ENCODE results near the gene CSK.

CSK gene

DNA sequence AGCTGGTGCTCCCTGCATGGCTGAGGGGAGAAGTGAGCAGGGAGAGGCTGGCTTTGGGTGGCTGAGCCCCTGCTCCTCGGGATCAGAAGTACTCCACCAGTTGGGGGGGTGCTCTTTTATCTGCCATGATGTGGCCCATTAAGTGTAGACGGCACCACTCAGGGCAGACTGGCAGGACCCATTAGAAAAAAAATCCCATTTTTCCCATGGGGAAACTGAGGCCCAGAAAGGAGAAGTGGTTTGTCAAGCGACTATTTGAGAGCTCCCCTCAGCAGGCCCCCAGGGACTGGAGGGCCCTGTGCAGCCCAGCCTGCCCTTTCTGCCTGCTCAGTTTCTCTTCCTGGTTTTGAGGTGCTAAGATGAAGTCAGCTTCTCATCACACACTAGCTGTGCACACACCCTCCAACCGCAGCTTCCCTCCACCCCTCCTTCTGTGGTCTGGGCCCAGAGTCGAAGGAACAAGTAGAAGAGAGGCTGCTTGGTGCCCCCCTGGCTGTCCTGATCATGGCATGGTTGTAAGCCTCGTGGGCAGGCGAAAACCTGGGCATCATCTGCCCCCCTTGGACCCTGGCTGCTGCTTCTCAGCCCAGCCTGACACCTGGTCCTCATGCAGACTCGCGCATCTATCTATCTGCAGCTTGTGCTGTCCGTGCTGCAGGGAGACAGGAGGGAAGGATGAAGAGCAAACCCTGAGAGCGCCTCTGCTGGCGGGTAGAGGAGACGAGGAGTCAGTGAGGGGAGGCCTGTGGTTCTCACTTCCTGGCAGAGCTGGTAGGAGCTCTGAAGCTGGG is 5.6 kb downstream of the CSK start:
- peak; percentile 71 to 78 for DNase-seq (ENCODE audit: low read depth in 1 of 2, low spot score in 1 of 2)

DNA sequence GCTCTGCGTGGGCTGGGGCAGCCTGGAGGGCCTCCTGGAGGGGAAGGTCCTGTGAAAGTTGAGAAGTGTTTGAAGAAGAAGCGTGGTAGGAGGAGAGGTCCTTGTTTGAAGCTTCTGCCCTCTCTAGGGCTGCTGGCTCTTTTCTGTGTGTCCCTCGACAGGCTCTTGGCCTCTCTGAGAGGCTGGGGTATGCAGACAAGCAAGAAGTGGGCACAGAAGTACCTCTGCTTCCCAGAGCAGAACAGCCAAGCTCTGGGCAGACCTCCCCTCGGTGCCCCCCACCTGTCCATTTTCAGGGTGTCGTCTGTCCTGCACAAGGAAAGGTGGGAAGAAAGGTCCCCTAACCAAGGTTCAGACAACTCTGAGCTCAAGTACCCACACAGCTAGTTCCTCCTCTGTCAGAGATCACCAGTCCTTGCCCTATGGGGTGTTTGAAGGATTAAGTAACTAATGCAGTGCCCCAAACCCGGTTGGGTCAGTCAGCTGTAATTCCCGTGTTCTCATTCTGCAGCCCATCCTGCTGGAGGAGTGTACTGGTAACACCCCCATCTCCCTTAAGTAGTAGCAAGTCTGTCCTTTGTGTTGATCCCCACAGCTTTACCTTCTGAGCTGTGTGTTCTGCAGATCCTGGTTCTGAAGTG is 6.3 kb downstream of the CSK start:
- DNase-seq (ENCODE audit: low read depth in 1 of 2, low spot score in 1 of 2), result no peak

DNA sequence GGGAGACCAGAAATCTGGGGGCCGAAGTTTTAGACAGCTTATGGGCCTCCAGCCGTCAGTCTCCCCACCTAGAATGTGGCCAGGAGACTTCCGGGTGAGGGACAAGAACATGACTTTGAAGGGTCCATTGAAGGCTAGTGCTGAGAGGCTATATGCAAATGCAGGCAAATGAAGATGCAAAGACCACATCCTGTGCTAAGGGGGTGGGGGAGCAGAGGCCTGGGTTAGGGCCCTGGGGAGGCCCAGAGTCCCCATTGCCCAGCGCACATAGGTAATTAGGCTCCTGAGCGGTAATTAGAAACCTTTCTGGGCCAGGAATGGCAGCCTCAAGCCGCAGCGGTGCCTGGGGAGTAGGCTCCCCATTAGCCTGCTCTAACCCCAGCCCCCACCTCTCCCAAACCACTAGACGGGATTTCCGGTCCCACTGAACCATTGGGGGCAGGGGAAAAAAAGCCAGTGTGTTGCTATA is 6.8 kb downstream of the CSK start:
- DNase-seq (ENCODE audit: low read depth in 1 of 2, low spot score in 1 of 2), result no peak

DNA sequence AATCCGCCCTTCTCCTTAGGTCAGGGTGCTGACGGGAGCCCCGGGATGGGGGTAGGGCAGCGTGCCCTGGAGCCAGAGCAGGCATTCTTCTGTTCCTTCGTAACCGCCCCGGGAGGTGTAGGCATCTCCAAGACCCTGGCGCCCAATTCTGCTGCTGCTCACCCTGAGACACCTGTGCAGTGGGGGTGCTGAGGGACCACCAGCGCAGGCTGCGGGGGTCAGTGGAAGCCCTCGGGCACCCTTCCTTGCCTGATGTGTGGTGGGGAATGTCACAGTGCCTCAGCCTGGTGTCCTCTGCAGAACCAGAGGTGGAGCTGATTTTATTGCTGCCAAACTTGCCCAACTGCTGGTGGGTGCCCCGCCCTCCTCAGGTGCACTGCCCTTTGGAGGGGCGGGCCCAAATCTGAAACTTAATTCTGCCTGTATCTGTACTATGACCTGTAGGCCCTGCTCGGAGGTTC is 7.3 kb downstream of the CSK start:
- no peak for DNase-seq (ENCODE audit: low read depth in 1 of 2, low spot score in 1 of 2)

DNA sequence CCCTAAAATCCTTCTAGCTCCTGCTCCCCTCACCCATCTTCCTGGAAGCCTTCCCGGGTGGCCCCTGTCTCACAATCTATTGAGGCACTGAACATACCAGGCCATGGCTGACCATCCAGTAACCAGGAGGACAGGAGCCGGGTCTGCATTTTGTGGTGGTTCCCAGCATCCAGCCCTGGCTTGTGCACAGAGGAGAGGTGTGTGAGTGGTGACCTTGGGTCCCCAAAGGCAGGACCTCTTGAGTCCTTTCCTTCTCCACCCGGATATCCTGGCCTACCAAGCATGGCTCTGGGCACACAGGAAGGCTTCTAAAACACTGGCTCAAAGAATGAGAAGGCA is 7.8 kb downstream of the CSK start:
- no peak for DNase-seq (ENCODE audit: low read depth in 1 of 2, low spot score in 1 of 2)

DNA sequence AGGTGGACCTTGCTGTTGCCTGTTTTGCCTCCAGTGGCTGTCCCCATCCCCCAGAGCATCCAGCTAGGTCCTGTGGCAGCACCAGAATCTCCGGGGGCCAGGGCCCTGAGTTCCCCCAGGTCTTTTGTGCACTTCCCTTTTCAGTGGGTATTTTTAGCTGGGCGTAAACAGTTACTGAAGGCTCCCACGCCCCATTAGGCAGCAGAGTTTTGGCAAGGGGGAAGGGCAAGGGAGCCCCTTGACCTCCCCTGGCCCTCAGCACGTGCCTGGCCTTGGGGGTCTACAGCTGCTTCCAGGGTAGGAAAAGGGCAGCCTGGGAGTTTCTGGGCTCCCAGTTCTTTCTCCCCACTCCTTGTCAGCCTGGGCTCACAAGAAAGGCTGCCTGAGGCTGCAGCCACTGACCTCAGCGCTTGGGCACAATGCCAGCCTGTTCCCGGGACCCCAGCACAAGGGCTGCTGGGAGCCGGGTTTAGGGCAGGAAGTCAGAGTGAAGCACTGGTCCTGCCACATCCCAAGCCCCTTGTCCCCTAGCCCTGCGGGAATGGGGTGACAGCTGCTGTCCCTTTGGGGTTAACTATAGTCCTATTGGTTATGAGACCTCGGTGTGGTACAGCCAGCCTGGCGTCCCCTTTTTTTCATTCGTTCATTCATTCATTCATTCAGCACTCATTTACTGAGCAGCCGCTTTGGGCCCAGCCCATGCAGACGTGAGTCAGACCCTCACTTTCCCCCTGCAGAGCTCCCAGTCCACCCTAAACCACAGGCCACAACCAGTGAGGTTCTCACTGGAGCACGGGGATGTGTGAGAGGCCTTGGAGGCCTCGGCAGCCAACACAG is 8.4 kb downstream of the CSK start:
- no peak for DNase-seq (ENCODE audit: low read depth in 1 of 2, low spot score in 1 of 2)

DNA sequence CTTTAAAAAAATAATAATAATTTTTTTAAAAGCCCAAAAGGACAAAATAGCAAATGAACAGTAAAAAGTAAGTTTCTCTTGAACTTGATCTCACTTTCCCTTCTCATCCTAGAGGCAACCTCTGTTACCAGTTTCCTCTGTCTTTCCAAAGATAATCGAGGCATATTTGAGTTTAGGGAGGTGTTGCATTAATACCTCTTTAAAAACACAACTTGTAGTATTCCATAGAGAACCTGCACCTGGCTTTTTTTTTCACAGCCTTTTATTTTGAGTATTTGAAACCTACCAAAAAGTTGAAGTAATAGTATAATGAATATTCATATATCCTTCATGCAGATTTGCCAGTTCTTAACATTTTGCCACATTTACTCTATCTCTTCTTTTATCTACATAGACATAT is 9.1 kb downstream of the CSK start:
- DNase-seq (ENCODE audit: low read depth in 1 of 2, low spot score in 1 of 2), result no peak

DNA sequence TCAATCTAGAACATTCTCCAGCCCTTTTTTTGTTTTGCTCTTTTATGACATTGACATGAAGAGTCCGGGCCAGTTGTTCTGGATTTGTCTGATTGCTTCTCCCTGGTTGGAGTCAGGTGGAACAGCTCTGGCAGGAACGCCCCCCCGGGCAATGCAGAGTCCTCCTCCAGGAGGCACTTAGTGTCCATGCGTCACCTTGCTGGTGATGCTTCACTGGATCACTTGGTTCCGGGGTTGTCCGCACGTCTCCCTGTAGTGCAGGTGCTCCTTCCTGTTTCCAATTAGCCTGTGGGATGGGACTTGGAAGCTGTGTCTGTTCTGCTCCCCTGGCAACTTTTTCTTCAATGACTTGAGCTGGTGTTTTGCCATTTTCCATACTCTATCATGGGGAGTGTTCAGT is 9.8 kb downstream of the CSK start:
- DNase-seq (ENCODE audit: low read depth in 1 of 2, low spot score in 1 of 2), result no peak

DNA sequence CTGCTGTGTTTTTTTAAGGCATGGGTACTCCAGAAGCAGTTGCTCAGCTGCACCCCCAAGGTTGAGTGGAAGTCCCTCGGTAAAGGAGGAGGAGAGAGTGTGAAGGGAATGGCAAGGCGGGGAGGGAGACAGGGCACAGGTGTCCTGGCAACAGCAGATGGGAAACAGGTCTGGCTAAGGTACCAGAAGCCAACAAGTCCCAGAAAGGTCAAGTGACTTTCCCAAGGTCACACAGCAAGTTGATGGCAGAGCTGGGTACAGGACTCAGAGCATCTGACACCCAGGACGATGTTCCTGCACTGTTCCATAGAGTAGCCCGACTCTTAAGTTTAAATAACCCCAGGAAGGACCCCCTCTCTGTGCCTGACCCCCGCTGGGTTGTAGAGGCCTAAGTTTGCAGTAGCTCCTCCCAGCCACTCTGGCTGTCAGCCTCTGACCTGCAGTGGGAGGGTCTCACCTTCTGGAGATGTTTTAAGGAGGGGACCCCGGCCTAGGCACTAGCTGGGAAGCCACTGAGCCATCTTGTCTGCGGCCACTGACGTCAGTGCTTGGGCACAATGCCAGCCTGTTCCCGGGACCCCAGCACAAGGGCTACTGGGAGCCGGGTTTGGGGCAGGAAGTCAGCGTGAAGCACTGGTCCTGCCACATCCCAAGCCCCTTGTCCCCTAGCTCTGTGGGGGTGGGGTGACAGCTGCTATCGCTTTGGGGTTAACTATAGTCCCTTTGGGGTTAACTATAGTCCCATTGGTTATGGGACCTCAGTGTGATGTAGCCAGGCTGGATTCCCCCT is 10.5 kb downstream of the CSK start:
- DNase-seq (ENCODE audit: low read depth in 1 of 2, low spot score in 1 of 2), result no peak

DNA sequence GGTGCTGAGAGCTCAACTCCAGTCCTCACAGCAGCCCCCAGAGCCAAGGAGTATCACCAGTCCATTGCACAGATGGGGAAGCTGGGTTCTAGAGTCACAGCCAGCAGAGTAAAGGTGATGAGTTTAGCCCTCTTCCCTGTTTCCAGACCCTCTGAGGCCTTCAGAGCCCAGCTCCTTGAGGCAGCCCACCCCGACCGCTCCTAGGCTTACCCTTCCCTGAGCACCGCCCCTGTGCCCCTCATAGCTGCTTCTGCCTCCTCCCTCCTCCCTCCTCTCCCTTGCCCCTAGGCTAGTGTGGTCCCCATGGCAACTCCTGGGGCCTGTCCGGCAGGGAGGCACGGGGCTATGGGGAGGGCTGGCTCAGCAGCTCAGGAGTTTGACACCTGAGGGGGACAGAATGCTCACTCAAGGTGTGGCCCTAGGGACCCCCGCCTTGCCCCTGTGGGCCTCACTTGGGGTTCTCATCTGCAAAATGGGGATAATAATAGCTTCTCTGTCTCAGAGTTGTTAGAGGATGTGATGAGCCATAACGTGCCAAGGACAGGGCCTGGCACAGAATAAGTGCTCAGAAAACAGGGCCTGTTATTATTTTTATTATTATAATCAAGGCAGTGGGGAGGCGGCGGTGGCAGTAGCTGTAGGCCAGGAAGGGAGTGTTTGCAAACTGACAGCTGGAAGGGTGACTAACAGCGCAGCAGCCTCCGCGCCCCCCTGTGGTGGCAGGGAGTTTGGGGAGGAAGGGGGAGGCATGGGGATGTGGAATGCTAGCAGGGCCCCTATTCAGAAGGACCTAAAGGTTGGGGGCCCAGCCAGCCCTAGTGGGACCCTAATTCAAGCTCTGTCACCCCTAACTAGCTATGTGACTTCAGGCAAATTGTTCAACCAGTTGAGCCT is 11.5 kb downstream of the CSK start:
- peak; percentile 57 to 65 for DNase-seq (ENCODE audit: low read depth in 1 of 2, low spot score in 1 of 2)

DNA sequence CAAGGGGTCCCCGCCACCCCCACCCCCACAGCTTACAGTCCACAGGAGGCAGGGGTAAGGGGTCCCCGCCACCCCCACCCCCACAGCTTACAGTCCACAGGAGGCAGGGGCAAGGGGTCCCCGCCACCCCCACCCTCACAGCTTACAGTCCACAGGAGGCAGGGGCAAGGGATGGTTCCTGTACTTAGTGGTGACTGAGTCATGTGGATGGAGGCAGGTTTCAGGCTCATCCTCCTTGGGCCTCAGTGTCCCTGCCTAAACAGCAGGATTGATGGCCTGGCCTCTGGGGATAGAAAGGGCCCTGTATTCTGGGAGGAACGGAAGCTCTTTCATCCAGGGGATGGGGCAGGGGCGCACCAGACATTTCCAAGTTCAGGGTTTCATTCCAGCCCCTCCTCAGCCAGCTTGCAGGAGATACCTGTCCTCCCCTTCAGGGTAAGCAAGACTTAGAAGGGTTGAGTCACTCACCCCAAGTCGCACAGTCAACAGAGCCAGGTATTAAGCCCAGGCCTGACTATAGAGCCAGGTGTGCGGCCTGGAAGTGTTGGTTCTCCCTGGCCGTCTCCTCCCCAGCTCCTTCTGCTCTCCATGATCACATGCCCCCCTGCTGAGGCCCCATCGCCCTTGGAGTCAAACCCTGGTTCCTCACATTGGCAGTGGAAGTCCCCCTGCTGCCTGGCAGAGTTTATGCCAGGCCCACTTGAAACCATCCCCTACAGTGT is 12.5 kb downstream of the CSK start:
- no peak for DNase-seq (ENCODE audit: low read depth in 1 of 2, low spot score in 1 of 2)

DNA sequence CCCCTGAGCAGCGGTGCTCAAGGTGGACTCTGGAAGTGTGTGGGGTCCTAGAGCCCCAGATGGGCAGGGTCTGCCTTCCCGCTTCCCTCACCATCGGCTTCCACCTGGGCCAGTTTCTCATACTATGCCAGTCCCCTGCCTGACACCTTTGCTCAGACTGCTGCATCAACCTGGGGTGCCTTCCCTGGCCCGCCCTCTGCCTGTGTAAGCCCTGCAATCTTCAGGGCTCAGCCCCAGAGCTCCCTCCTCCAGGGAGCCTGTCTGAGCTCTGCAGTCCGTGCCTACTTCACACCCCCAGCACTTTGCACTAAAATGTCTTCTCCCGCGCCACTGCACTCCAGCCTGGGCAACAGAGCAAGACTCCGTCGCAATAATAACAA is 13.1 kb downstream of the CSK start:
- DNase-seq (ENCODE audit: low read depth in 1 of 2, low spot score in 1 of 2), result no peak

DNA sequence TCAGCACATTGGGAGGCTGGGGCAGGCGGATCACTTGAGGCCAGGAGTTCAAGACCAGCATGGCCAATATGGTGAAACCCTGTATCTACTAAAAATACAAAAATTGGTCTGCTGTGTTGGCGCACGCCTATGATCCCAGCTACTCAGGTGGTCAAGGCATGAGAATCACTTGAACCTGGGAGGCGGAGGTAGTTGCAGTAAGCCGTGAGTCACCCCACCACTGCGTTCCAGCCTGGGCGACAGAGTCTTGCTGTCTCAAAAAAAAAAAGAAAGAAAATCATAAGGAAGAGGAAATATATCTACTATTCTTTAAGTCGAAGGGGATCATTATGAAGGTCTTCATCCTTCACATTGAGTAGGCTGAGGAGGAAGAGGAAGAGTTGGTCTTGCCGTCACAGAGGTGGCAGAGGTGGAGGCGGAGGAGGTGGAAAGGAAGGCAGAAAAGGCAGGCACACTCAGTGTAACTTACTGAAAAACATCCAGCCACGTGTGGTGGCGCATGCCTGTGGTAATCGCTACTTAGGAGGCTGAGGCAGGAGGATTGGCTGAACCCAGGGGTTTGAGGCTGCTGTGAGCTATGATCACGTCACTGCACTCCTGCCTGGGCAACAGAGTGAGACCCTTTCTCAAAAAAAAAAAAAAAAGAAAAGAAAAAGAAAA is 14.2 kb downstream of the CSK start:
- no peak for DNase-seq (ENCODE audit: low read depth in 1 of 2, low spot score in 1 of 2)

DNA sequence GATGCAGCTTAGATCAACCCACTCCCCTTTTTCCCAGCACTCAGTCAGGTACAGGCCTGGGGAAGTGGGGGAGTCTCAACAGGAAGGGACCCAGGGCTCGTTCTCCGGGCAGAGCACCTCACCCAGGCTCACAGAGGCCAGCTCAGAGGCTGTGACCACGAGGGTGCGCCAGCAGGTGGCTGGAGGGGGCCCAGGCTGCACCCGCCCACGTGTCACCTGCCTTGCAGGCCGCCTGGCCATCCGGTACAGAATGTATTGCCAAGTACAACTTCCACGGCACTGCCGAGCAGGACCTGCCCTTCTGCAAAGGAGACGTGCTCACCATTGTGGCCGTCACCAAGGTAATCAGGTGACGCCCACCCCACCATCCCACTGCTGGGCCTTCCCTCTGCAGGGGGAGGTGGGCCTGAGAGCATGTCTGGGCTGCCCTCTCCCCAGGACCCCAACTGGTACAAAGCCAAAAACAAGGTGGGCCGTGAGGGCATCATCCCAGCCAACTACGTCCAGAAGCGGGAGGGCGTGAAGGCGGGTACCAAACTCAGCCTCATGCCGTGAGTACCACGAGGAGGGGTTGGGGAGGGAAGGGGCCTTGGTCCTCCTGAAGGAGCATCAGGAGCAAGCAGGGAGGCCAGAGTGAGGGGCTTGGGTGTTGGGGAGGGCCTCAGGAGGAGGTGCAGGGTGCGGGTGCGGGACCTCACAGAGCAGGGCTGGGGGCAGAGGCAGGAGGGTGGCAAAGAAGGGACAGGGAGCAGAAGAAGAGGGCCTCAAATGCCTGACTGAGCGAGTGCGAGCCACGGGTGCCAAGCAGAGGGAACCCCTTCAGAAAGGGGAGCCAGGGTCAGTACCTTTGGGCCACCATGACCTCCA is 16.7 kb downstream of the CSK start:
- no peak for DNase-seq (ENCODE audit: low read depth in 1 of 2, low spot score in 1 of 2)

DNA sequence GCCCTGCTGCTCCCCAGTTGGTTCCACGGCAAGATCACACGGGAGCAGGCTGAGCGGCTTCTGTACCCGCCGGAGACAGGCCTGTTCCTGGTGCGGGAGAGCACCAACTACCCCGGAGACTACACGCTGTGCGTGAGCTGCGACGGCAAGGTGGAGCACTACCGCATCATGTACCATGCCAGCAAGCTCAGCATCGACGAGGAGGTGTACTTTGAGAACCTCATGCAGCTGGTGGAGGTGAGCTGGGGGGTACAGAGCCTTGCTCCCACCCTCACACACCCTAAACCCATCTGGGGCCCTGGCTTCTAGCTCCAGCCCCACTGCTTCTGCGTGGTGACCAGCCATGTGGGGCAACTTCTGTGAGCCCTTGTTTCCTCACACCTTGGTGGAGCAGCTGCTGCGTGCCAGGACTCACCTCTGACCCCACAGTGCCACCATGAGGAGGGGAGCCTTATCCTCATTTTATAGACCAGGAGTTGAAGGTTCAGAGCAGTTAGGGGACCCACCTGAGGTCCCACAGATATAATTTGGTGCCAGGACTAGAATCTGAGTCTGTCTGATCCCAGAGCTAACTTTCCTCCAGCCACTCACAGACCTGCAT is 17.5 kb downstream of the CSK start:
- DNase-seq (ENCODE audit: low read depth in 1 of 2, low spot score in 1 of 2), result no peak

DNA sequence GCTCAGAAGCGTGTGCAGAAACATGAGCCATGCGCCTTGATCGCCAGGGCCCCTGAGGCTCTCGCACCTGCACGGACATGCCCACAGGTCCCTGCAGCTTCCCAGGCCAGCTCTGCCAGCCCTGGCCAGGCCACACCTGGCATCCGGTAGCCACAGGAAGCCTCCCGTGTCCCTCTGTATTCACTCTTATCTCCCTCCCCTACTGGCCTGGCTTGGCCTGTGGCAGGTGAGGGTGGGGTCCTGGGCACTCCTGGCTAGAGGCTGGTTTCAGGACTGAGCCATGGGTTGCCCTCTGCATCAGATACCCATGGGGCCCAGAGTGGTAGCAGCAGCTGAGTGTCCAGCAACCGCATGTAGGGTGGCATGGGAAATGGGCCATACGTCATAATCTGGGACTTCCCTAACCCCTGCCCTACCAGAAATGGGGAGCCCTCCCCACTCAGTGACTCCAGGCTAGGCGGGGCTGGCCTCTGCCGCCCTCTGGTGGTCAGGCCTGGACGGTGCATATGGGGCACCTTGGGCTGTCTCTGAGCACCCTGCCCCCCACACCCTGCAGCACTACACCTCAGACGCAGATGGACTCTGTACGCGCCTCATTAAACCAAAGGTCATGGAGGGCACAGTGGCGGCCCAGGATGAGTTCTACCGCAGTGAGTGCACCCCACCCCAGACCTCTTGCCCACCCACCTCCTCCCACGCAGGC is 18.1 kb downstream of the CSK start:
- DNase-seq (ENCODE audit: low read depth in 1 of 2, low spot score in 1 of 2), result peak; percentile 73 to 79

DNA sequence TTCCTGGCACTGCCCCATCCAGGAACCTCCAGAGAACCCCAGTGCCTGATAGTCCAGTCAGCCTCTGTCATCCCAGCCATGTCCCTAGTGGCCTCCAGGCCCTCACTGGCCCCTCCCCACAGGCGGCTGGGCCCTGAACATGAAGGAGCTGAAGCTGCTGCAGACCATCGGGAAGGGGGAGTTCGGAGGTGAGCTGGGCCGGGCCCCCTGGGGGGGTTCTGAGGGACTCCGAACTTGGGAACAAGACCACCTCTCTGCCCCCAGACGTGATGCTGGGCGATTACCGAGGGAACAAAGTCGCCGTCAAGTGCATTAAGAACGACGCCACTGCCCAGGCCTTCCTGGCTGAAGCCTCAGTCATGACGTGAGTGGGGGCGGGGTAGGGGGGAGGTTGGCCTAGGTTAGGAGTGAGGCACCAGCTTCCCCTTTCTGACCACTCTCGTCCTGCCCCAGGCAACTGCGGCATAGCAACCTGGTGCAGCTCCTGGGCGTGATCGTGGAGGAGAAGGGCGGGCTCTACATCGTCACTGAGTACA is 18.7 kb downstream of the CSK start:
- no peak for DNase-seq (ENCODE audit: low read depth in 1 of 2, low spot score in 1 of 2)
